ENCODE measurements around the gene THEM4. TPM values are rescaled to one million over a fixed set of nuclear protein-coding genes. Genes with fewer than 3 reads are reported as not detected.
"Not testable (repeated sequence)": the region's sequence is repeated elsewhere in the genome, so short reads cannot be mapped to it uniquely, and the experiment has no call there.

The THEM4 gene
- total RNA-seq, 2 donors from 2014 or later: 9.4 to 9.8 TPM

DNA sequence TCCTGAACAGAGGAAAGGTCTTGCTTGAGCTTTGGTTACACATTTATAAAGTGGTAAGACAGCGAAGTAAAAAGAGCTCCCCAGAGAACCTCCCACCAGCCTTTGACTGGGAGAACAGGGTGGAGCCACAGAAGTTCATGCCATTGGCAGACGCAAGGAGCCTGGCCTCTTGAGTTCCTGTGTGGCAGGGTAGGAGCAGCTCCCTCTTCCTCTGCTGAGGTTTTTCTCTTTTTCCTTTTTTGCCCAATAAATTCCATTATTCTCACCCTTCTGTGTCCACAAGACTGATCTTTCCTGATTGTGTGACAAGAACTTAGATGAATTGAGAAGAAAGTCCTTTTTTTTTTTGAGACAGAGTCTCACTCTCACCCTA, 4.3 kb downstream of the THEM4 start:
- intact Hi-C loops (cut with DNase I): no loop called here
- no peak for DNase-seq (ENCODE audit: low spot score)

DNA sequence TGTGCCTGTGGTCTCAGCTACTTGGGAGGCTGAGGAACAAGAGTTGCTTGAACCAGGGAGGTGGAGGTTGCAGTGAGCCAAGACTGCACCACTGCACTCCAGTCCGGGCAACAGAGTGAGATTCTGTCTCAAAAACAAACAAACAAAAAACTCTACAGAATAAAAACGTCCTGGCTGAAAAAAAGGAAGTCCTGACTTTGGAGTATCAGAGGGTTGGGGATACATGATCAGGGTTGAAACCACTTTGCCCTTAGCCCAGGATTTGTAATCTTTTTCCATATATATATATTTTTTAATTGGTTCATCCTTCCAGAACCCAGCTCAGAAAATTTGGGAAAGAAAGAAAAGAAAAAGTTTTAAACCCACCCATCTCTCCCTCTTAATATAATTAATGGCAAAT, 6.5 kb downstream of the THEM4 start:
- no peak for DNase-seq (ENCODE audit: low spot score)
- intact Hi-C loops (cut with DNase I): loop anchor here in 1 of 2 donors (5.0 kb wide), 1 partner anchor 231 kb away; no protein-coding TSS in a partner anchor

DNA sequence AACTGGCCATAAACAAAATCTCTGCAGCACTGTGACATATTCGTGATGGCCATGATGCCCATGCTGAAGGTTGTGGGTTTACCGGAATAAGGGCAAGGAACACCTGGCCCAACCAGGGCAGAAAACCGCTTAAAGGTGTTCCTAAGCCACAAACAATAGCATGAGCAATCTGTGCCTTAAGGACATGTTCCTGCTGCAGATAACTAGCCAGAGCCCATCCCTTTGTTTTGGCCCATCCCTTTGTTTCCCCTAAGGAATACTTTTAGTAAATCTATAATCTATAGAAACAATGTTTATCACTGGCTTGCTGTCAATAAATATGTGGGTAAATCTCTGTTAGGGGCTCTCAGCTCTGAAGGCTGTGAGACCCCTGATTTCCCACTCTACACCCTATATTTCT, 8.5 kb downstream of the THEM4 start:
- DNase-seq (ENCODE audit: low spot score): not testable (repeated sequence)
- intact Hi-C loops (cut with DNase I): loop anchor here in 1 of 2 donors (5.0 kb wide), 1 partner anchor 229 kb away; no protein-coding TSS in a partner anchor

DNA sequence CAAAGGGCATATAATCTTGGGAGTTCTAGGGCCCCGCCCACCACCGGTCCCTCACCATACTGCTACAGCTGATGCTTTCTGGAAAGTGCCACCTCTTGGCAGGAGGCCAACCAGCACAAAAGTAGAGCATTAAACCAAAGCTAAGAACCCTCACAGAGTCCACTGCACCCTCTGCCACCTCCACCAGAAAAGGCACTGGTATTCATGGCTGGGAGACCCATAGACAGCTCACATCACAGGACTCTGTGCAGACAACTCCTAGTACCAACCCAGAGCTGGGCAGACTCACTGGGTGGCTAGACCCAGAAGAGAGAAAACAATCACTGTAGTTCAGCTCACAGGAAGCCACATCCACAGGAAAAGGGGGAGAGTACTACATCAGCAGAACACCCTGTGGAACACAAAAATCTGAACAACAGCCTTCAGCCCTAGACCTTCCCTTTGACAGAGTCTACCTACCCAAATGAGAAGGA, 10.8 kb downstream of the THEM4 start:
- intact Hi-C loops (cut with DNase I): no loop called here
- DNase-seq (ENCODE audit: low spot score): no peak

DNA sequence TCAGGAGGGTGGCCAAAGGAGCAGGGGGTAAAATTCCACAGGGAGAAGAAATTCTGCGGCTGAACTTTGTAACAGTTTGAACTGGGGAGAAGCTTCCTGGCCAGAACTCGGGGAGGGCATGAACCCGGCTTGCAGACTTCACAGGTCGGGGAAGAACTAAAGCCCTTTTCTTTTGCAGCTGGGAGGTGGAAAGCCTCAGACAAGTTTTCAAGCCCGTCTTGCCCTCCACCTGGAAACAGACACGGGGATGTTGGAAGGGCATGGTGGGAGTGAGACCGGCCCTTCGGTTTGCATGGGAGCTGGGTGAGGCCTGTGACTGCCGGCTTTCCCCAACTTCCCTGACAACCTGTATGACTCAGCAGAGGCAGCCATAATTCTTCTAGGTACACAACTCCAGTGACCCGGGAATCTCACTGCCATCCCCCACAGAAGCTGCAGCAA, 11.3 kb downstream of the THEM4 start:
- intact Hi-C loops (cut with DNase I): no loop called here
- no peak for DNase-seq (ENCODE audit: low spot score)

DNA sequence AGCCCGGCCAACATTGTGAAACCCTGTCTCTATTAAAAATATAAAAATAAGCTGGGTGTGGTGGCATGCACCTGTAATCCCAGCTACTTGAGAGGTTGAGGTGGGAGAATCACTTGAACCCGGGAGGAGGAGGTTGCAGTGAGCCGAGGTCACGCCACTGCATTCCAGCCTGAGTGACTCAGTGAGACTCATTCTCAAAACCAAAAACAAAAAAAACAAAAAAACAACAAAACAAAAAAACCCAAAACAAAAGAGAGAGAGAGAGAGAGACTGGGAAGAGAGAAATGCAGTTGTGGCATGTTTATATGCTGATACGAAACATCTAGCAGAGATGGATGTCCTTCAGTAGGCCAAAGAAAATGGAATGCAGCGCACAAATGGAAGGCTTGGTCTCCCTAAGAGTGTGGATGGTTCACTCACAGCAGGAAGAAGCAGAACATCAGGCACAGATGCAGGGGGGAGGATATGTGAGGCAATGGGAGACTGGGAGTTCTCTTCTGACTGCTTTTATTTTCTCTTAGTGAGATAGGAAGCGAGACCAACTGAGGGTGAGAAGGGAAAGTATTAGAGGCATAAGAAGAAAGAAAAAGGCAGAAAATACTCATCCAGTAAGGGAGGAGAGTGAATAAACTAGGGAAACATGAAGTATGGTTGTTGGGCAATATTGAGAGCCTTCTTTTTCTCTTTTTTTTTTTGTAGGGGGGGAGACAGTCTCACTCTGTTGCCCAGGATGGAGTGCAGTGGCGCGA, 16.0 kb downstream of the THEM4 start:
- no peak for DNase-seq (ENCODE audit: low spot score)
- intact Hi-C loops (cut with DNase I): no loop called here

DNA sequence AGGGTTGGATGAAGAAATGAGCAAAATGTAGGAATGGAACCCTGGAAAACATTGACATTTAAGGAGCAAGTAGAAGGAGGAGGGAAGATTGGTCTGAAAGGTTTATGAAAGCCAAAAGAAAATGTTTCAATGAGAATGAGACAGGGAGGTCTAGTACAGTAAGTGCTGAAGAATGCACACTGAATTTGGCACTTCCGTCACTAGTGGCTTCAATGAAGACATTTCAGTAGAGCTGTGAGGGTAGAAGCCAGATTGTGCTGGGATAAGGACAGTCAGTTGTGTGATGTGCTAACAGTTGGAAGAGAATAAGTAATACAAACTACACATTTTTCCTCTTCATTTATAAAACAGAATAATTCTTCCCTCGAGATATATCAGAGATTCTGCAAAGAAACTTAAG, 17.1 kb downstream of the THEM4 start:
- intact Hi-C loops (cut with DNase I): no loop called here
- DNase-seq (ENCODE audit: low spot score): no peak

DNA sequence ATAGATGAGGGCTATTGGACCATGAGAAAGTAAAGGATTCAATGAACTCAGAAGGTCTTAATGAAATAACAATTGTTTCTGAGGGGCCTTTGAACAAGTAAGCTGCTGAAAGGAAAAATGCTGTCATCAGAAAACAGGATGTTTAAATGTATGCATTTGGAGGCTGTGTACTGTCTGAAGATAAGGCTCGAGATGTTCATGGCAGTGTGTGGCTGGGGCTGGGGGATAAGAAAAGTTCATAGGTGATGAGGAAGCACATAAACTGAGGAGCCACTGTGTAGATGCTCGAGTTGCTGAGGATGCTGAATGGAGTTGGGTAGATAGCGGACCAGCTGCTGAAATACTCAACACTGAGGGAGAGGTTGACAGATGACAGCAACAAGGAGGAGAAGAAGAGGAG, 17.8 kb downstream of the THEM4 start:
- intact Hi-C loops (cut with DNase I): no loop called here
- no peak for DNase-seq (ENCODE audit: low spot score)

DNA sequence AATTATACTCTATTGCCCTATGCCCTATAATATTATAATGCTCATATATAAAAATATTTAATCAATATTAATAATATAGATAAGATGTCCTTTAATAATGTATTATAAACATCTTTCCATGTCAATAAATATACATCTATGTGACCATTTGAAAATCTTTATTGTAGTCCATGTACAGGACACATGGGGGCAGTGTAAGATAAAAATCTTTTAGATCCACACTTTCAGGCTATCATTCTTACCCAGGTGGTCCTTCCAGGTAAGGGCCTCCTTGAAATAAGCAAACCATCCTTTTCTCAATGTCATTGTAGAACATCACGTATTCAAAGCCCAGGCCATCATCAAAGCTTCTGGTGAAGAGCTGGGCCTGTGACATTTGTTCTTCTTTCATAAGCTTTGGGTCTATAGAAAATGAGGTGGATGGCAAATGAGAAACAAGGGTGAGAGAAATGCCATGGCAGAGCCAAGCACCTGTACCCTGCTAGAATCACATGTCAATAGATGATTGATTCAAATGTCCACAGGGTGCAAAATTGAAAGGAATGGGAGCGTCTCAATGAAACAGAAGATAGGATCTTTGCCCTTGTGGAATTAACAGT, 20.2 kb downstream of the THEM4 start:
- intact Hi-C loops (cut with DNase I): no loop called here
- DNase-seq (ENCODE audit: low spot score): no peak

DNA sequence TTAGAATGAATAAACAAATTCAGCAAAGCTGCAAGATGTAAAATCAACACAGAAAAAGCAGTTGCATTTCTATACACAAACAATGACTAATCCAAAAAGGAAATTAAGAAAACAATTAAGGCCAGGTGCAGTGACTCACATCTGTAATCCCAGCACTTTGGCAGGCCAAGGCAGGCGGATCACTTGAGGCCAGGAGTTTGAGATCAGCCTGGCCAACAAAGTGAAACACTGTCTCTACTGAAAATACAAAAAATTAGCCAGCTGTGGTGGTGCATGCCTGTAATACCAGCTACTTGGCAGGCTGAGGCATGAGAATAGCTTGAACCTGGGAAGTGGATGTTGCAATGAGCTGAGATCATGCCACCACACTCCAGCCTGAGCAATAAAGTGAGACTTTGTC, 22.3 kb downstream of the THEM4 start:
- no peak for DNase-seq (ENCODE audit: low spot score)
- intact Hi-C loops (cut with DNase I): no loop called here

DNA sequence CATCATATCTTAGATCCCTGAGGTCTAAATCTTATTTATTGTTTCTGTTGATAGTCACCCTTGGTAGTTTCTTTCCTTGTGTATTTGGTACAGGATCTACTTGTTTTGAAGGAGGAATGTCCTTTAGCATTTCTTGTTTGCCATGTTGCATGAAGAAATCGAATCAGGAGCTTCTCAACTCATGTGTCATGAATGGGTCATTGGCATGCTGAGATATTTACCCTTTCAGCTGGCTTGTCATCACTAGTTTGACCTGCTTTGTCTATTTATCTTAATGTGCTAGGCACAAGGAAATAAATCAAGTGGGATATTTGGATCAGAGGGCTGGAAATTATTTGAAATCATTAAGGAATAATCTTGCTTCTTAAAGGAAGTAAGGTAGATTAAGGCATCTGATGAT, 23.8 kb downstream of the THEM4 start:
- no peak for DNase-seq (ENCODE audit: low spot score)
- intact Hi-C loops (cut with DNase I): no loop called here

DNA sequence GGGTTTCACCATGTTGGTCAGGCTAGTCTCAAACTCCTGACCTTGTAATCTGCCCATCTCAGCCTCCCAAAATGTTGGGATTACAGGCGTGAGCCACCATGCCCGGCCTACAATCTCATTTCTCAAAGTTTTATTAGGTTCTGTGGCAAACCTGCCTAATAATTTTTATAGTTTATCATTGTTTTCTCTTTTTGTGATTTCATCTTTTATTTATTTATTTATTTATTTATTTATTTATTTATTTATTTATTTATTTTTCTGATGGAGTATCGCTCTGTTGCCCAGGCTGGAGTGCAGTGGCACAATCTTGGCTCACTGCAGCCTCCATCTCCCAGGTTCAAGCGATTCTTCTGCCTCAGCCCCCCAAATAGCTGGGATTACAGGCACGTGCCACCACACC, 24.4 kb downstream of the THEM4 start:
- intact Hi-C loops (cut with DNase I); DNase-seq (ENCODE audit: low spot score): not testable (repeated sequence)

DNA sequence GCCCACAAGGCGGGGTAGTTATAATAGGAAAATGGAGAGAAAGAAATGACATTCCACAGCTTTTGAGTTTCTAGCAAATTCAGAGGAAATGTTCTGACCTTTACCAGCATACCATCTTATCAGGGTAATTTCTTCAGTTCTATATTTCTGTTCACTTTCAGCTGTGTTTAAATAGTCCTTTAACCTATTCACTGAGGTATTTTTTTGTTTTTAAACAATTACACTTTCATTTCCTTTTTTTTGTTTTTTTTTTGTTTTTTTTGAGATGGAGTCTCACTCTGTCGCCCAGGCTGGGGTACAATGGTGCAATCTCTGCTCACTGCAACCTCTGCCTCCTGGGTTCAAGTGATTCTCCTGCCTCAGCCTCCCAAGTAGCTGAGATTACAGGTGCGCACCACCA, 24.9 kb downstream of the THEM4 start:
- intact Hi-C loops (cut with DNase I); DNase-seq (ENCODE audit: low spot score): not testable (repeated sequence)

DNA sequence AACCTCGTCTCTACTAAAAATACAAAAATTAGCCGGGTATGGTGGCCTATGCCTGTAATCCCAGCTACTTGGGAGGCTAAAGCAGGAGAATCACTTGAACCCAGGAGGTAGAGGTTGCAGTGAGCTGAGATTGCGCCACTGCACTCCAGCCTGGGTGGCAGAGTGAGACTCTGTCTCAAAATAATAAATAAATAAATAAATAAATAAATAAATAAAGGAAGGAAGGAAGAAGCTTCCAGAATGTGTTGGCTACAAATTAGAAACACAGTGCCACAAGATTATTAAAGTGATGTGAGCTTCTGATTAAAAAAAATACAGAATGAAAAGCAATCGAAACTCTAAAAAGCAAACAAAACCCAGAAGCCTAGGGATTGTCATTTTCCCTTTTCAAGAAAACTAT, 25.4 kb downstream of the THEM4 start:
- DNase-seq (ENCODE audit: low spot score); intact Hi-C loops (cut with DNase I): not testable (repeated sequence)

DNA sequence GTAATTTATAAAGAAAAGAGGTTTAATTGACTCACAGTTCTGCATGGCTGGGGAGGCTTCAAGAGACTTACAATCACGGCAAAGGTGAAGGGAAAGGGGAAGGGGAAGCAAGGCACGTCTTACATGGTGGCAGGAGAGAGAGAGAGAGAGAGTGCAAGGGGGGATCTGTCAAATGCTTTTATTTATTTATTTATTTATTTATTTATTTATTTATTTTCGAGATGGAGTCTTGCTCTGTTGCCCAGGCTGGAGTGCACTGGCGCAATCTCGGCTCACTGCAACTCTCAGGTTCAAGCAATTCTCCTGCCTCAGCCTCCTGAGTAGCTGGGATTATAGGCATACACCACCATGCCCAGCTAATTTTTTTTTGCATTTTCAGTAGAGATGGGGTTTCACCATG, 26.4 kb downstream of the THEM4 start:
- DNase-seq (ENCODE audit: low spot score); intact Hi-C loops (cut with DNase I): not testable (repeated sequence)

DNA sequence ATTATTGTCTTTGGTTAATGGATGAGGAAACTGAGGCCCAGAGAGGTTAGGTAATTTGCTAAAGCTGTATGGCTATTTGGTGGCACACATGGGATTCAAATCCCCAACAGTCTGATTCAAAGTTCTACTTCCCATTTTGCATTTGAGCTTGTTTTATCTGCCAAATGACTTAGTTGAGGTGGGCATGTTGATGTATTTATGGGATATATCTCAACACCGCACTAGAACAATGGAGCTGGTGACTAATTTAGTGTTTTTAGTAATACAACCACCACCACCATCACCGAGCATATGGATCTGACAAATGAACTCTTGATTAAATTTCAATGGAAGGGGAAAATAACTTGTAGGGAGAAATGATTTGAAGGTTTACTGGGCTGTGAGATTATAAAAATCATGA, 26.8 kb downstream of the THEM4 start:
- no peak for DNase-seq (ENCODE audit: low spot score)
- intact Hi-C loops (cut with DNase I): no loop called here

DNA sequence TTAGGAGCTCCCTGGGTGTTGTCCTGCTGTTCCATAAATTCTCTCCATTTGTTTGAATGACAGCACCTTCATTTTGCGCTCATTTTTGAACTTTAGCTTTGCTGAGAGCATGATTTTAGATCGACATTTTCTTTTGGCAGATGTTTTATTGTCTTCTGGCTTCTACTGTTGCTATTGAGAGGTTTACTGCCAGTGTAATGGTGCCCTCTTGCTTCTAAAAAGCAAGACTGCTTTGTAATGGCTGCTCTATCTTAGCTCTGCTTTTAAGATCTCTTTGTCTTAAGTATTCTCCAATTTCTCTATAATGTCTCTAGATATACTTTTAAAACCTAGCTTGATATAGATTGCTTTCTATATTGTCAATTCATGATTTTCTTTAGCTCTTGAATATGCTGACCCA, 27.8 kb downstream of the THEM4 start:
- intact Hi-C loops (cut with DNase I): no loop called here
- no peak for DNase-seq (ENCODE audit: low spot score)

DNA sequence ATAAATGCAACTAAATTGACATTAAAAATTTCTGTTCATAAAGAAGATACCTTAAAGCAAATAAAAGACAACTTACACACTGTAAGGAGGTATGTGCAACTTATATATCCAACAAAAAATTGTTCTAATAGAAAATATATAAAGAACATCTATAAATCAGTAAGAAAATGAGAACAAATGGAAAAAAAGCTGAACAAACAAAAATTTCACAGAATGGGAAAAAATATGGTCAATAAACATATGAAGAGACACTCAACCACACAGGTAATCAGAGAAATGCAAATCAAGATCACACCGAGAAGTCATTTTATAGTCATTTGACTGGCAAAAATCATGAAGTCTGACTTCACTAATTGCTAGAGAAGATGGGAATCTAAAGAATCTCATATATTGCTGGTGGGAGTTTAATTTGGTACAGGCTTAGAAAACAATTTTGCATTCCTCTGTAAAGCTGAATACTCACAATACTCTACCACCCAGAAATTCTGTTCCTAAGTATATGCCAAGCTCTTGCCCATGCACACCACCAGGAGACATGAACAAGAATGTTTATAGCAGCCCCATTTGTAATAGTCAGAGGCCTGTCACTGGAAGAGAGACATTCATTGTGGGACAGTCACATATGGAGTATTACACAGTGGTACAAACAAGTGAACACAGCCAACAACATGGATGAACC, 33.8 kb downstream of the THEM4 start:
- DNase-seq (ENCODE audit: low spot score): no peak
- intact Hi-C loops (cut with DNase I): no loop called here

DNA sequence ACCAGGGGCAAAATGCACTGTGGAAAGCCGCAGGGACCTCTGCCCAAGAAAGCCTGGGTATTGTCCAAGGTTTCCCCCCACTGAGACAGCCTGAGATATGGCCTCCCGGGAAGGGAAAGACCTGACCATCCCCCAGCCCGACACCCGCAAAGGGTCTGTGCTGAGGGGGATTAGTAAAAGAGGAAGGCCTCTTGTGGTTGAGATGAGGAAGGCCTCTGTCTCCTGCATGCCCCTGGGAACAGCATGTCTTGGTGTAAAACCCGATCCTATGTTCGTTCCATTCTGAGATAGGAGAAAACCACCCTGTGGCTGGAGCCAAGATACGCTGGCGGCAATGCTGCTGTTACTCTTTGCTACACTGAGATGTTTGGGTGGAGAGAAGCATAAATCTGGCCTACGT, 36.5 kb downstream of the THEM4 start:
- DNase-seq (ENCODE audit: low spot score); intact Hi-C loops (cut with DNase I): not testable (repeated sequence)

DNA sequence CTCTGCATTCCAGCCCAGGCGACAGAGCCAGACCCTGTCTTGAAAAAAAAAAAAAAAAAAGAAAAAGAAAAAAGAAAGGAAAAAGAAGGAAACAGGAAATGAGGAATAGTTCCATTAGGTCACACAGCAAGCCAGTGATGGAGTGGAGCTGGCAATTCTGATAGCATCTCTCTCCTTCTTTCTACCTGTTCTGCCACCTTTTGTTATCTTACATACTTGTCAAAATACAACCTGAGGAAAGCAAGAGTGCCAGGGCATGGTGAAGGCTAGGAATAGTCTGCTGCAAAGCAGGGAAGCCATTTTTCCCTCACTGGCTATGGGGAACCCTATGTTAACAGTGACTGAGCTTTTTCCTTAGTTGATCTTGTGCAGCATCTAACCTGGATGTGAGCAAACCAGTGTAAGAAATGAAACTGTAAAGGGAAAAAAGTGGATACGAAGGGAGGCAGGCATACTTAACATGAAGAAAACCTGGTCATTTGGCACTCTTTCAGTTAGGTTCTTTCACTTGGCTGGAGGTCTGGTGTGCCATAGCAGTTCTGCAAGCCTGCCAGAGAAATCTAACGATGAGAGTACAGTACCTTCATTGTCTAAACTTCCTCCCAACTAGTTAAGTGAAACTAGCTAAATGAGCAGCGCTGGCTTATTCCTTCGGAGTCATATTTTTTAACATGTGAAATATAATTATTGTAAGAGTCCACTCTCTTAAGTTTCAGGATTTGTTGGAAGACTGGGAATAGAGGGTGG, 37.9 kb downstream of the THEM4 start:
- intact Hi-C loops (cut with DNase I): no loop called here
- no peak for DNase-seq (ENCODE audit: low spot score)
